Measurements from ENCODE around the gene CACNA1C.

Gene CACNA1C

GRCh38 chr12:2453076-2453760 lies 400.4 kb downstream of the CACNA1C start:
- H3K27me3 ChIP-seq (ENCODE audit: insufficient read depth, poor library complexity, severe bottlenecking), result peaks cover 16% of the 10 kb centered on the region
- no peak for ATAC-seq (ENCODE audit: low read depth)
- no peaks in the 10 kb centered on the region for H3K4me1 ChIP-seq (ENCODE audit: insufficient read depth, poor library complexity, severe bottlenecking)

GRCh38 chr12:2453761-2454090 lies 400.9 kb downstream of the CACNA1C start:
- H3K36me3 ChIP-seq (ENCODE audit: low read depth), result no peaks in the 10 kb centered on the region
- DNase-seq (ENCODE audit: low spot score) (no peak), ATAC-seq (ENCODE audit: low read depth) (no peak)
- peaks cover 13% of the 10 kb centered on the region for H3K27me3 ChIP-seq (ENCODE audit: insufficient read depth, poor library complexity, severe bottlenecking)
- H3K27ac ChIP-seq (ENCODE audit: poor library complexity, severe bottlenecking), result no peak overlapping the region
- H3K4me1 ChIP-seq (ENCODE audit: insufficient read depth, poor library complexity, severe bottlenecking), result no peaks in the 10 kb centered on the region
- no peak overlapping the region for H3K4me3 ChIP-seq (ENCODE audit: severe bottlenecking)
- H3K9me3 ChIP-seq (ENCODE audit: severe bottlenecking), result no peaks in the 10 kb centered on the region
- no peak for TF ChIP-seq CTCF (IDR thresholded peaks at IDR 0.05; ENCODE audit: poor library complexity, severe bottlenecking)

More at GRCh38 chr12:2453076-2453760, 400.4 kb downstream of the CACNA1C start:
- no peaks in the 10 kb centered on the region for H3K9me3 ChIP-seq (ENCODE audit: severe bottlenecking)
- no peaks in the 10 kb centered on the region for H3K36me3 ChIP-seq (ENCODE audit: low read depth)
- no peak for TF ChIP-seq CTCF (IDR thresholded peaks at IDR 0.05; ENCODE audit: poor library complexity, severe bottlenecking)
- no peak for DNase-seq (ENCODE audit: low spot score)
- H3K27ac ChIP-seq (ENCODE audit: poor library complexity, severe bottlenecking), result no peak overlapping the region
- H3K4me3 ChIP-seq (ENCODE audit: severe bottlenecking), result no peak overlapping the region

GRCh38 chr12:2454601-2455177 lies 401.9 kb downstream of the CACNA1C start:
- ATAC-seq (ENCODE audit: low read depth) (no peak), DNase-seq (ENCODE audit: low spot score) (peak; percentile 62)
- Histone ChIP-seq H3K9me3 (ENCODE audit: severe bottlenecking) (no peaks in the 10 kb centered on the region), H3K4me1 (ENCODE audit: insufficient read depth, poor library complexity, severe bottlenecking) (no peaks in the 10 kb centered on the region), H3K36me3 (ENCODE audit: low read depth) (no peaks in the 10 kb centered on the region), H3K27me3 (ENCODE audit: insufficient read depth, poor library complexity, severe bottlenecking) (peaks cover 5% of the 10 kb centered on the region), H3K27ac (ENCODE audit: poor library complexity, severe bottlenecking) (no peak overlapping the region), H3K4me3 (ENCODE audit: severe bottlenecking) (no peak overlapping the region)
- no peak for TF ChIP-seq CTCF (IDR thresholded peaks at IDR 0.05; ENCODE audit: poor library complexity, severe bottlenecking)

- H3K27me3 ChIP-seq (ENCODE audit: insufficient read depth, poor library complexity, severe bottlenecking), result peaks cover 5% of the 10 kb centered on the region
- TF ChIP-seq CTCF (IDR thresholded peaks at IDR 0.05; ENCODE audit: poor library complexity, severe bottlenecking), result no peak
- no peaks in the 10 kb centered on the region for H3K9me3 ChIP-seq (ENCODE audit: severe bottlenecking)
- H3K4me1 ChIP-seq (ENCODE audit: insufficient read depth, poor library complexity, severe bottlenecking), result no peaks in the 10 kb centered on the region
- DNase-seq (ENCODE audit: low spot score), result peak; percentile 45
- no peak overlapping the region for H3K27ac ChIP-seq (ENCODE audit: poor library complexity, severe bottlenecking)
- ATAC-seq (ENCODE audit: low read depth), result no peak
- no peaks in the 10 kb centered on the region for H3K36me3 ChIP-seq (ENCODE audit: low read depth)
- H3K4me3 ChIP-seq (ENCODE audit: severe bottlenecking), result no peak overlapping the region
Observed at GRCh38 chr12:2455410-2455809, 402.6 kb downstream of the CACNA1C start.

Data from RWPE2 (cell line).